ENCODE data around the gene TENM3.

DNA sequence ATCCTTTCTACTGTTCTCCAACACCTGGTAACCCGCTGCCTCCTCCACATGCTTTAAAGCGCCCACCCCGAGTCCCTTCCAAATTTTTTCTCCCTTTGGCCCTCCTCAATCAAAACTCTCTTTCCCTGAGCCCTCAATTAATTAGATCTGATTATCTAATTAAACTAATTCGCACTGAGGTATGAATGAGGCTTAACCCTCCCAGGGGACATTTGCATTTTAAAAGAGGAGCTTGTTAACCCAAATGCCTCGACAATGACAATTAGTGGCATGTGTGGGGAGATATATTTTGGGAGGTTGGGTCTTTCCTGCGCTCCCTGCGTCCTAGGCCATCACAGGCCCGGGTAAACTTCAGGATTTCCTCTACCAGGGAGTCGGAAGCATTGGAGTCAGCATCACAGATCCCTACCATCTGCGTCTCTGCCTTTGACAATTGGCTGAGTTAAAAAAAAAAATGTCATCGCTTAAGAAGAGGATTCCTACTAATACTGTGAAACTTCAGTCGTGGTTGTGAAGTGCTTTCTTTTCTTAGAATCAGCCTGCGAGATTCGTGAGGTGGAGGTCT lies 50.6 kb downstream of the TENM3 start:
- TF ChIP-seq SMARCA5 (IDR thresholded peaks at IDR 0.05) (no peak), ZNF274 (IDR thresholded peaks at IDR 0.05; ENCODE audit: insufficient read depth, insufficient read length) (no peak), ZNF207 (IDR thresholded peaks at IDR 0.05; ENCODE audit: borderline replicate concordance) (no peak), RBBP5 (conservative IDR thresholded peaks at IDR 0.05) (no peak), RCOR1 (conservative IDR thresholded peaks at IDR 0.05; ENCODE audit: low read depth, low read length) (no peak), BCL11A (IDR thresholded peaks at IDR 0.05; ENCODE audit: low read depth, low read length) (no peak)
- TF ChIP-seq, protein P1, sequence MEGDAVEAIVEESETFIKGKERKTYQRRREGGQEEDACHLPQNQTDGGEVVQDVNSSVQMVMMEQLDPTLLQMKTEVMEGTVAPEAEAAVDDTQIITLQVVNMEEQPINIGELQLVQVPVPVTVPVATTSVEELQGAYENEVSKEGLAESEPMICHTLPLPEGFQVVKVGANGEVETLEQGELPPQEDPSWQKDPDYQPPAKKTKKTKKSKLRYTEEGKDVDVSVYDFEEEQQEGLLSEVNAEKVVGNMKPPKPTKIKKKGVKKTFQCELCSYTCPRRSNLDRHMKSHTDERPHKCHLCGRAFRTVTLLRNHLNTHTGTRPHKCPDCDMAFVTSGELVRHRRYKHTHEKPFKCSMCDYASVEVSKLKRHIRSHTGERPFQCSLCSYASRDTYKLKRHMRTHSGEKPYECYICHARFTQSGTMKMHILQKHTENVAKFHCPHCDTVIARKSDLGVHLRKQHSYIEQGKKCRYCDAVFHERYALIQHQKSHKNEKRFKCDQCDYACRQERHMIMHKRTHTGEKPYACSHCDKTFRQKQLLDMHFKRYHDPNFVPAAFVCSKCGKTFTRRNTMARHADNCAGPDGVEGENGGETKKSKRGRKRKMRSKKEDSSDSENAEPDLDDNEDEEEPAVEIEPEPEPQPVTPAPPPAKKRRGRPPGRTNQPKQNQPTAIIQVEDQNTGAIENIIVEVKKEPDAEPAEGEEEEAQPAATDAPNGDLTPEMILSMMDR (IDR thresholded peaks at IDR 0.05 in 2 of 3, conservative IDR thresholded peaks at IDR 0.05 in 1 of 3; ENCODE audit: control insufficient read depth in 2 of 3, extremely low read depth in 1 of 3, insufficient read depth in 1 of 3, low read depth in 3 of 3, low read length in 3 of 3): no peak
- TF ChIP-seq, protein P2, sequence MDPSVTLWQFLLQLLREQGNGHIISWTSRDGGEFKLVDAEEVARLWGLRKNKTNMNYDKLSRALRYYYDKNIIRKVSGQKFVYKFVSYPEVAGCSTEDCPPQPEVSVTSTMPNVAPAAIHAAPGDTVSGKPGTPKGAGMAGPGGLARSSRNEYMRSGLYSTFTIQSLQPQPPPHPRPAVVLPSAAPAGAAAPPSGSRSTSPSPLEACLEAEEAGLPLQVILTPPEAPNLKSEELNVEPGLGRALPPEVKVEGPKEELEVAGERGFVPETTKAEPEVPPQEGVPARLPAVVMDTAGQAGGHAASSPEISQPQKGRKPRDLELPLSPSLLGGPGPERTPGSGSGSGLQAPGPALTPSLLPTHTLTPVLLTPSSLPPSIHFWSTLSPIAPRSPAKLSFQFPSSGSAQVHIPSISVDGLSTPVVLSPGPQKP (IDR thresholded peaks at IDR 0.05; ENCODE audit: low read depth, low read length): no peak
- TF ChIP-seq, protein P3, sequence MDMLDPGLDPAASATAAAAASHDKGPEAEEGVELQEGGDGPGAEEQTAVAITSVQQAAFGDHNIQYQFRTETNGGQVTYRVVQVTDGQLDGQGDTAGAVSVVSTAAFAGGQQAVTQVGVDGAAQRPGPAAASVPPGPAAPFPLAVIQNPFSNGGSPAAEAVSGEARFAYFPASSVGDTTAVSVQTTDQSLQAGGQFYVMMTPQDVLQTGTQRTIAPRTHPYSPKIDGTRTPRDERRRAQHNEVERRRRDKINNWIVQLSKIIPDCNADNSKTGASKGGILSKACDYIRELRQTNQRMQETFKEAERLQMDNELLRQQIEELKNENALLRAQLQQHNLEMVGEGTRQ (IDR thresholded peaks at IDR 0.05; ENCODE audit: borderline replicate concordance, low read depth, low read length): no peak
- TF ChIP-seq, protein P4, sequence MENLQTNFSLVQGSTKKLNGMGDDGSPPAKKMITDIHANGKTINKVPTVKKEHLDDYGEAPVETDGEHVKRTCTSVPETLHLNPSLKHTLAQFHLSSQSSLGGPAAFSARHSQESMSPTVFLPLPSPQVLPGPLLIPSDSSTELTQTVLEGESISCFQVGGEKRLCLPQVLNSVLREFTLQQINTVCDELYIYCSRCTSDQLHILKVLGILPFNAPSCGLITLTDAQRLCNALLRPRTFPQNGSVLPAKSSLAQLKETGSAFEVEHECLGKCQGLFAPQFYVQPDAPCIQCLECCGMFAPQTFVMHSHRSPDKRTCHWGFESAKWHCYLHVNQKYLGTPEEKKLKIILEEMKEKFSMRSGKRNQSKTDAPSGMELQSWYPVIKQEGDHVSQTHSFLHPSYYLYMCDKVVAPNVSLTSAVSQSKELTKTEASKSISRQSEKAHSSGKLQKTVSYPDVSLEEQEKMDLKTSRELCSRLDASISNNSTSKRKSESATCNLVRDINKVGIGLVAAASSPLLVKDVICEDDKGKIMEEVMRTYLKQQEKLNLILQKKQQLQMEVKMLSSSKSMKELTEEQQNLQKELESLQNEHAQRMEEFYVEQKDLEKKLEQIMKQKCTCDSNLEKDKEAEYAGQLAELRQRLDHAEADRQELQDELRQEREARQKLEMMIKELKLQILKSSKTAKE (IDR thresholded peaks at IDR 0.05; ENCODE audit: low read depth, poor library complexity, severe bottlenecking): no peak
- TF ChIP-seq, protein P5, sequence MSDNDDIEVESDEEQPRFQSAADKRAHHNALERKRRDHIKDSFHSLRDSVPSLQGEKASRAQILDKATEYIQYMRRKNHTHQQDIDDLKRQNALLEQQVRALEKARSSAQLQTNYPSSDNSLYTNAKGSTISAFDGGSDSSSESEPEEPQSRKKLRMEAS (IDR thresholded peaks at IDR 0.05; ENCODE audit: low read depth, low read length): no peak

Data from GM12878 (cell line).